ENCODE measurements around the gene WFS1.

WFS1 gene

GRCh38 chr4:6256141-6256540 is 13.5 kb upstream of the WFS1 start:
- TF ChIP-seq JUND (IDR thresholded peaks at IDR 0.05; ENCODE audit: low read depth): no peak
- in situ Hi-C loops (cut with HindIII; ENCODE audit: low pct_unique_long_range_greater_than_20kb, low sequenced_read_pairs): no loop called here
- no peak for DNase-seq (ENCODE audit: low read depth in 1 of 2, low spot score in 1 of 2)

GRCh38 chr4:6257247-6258025 is 12.2 kb upstream of the WFS1 start:
- in situ Hi-C loops (cut with HindIII; ENCODE audit: low pct_unique_long_range_greater_than_20kb, low sequenced_read_pairs): no loop called here
- TF ChIP-seq JUND (IDR thresholded peaks at IDR 0.05; ENCODE audit: low read depth): no peak
- no peak for DNase-seq (ENCODE audit: low read depth in 1 of 2, low spot score in 1 of 2)

- no peak for TF ChIP-seq JUND (IDR thresholded peaks at IDR 0.05; ENCODE audit: low read depth)
- DNase-seq (ENCODE audit: low read depth in 1 of 2, low spot score in 1 of 2): no peak
- in situ Hi-C loops (cut with HindIII; ENCODE audit: low pct_unique_long_range_greater_than_20kb, low sequenced_read_pairs): no loop called here
These were observed 11.7 kb upstream of the WFS1 start for GRCh38 chr4:6258026-6258360.

GRCh38 chr4:6258741-6259140 is 10.9 kb upstream of the WFS1 start:
- in situ Hi-C loops (cut with HindIII; ENCODE audit: low pct_unique_long_range_greater_than_20kb, low sequenced_read_pairs): no loop called here
- TF ChIP-seq JUND (IDR thresholded peaks at IDR 0.05; ENCODE audit: low read depth): no peak
- no peak for DNase-seq (ENCODE audit: low read depth in 1 of 2, low spot score in 1 of 2)

- in situ Hi-C loops (cut with HindIII; ENCODE audit: low pct_unique_long_range_greater_than_20kb, low sequenced_read_pairs): no loop called here
- no peak for DNase-seq (ENCODE audit: low read depth in 1 of 2, low spot score in 1 of 2)
- TF ChIP-seq JUND (IDR thresholded peaks at IDR 0.05; ENCODE audit: low read depth): no peak
These were observed 9.8 kb upstream of the WFS1 start for GRCh38 chr4:6259886-6260285.

GRCh38 chr4:6262176-6262575 is 7.5 kb upstream of the WFS1 start:
- DNase-seq (ENCODE audit: low read depth in 1 of 2, low spot score in 1 of 2): no peak
- no peak for TF ChIP-seq JUND (IDR thresholded peaks at IDR 0.05; ENCODE audit: low read depth)
- in situ Hi-C loops (cut with HindIII; ENCODE audit: low pct_unique_long_range_greater_than_20kb, low sequenced_read_pairs): no loop called here

- in situ Hi-C loops (cut with HindIII; ENCODE audit: low pct_unique_long_range_greater_than_20kb, low sequenced_read_pairs): no loop called here
- DNase-seq (ENCODE audit: low read depth in 1 of 2, low spot score in 1 of 2): no peak
- no peak for TF ChIP-seq JUND (IDR thresholded peaks at IDR 0.05; ENCODE audit: low read depth)
These were observed 6.7 kb upstream of the WFS1 start for GRCh38 chr4:6262847-6263487.

- TF ChIP-seq JUND (IDR thresholded peaks at IDR 0.05; ENCODE audit: low read depth): no peak
- no peak for DNase-seq (ENCODE audit: low read depth in 1 of 2, low spot score in 1 of 2)
- in situ Hi-C loops (cut with HindIII; ENCODE audit: low pct_unique_long_range_greater_than_20kb, low sequenced_read_pairs): no loop called here
These were observed 6.0 kb upstream of the WFS1 start for GRCh38 chr4:6263526-6264224.

- peak; percentile 53 to 77 for DNase-seq (ENCODE audit: low read depth in 1 of 2, low spot score in 1 of 2)
- in situ Hi-C loops (cut with HindIII; ENCODE audit: low pct_unique_long_range_greater_than_20kb, low sequenced_read_pairs): no loop called here
These were observed 5.5 kb upstream of the WFS1 start for GRCh38 chr4:6264225-6264540.

GRCh38 chr4:6265546-6265945 is 4.1 kb upstream of the WFS1 start:
- in situ Hi-C loops (cut with HindIII; ENCODE audit: low pct_unique_long_range_greater_than_20kb, low sequenced_read_pairs): no loop called here
- TF ChIP-seq JUND (IDR thresholded peaks at IDR 0.05; ENCODE audit: low read depth): no peak
- DNase-seq (ENCODE audit: low read depth in 1 of 2, low spot score in 1 of 2): no peak

More at GRCh38 chr4:6264225-6264540, 5.5 kb upstream of the WFS1 start:
- no peak for TF ChIP-seq JUND (IDR thresholded peaks at IDR 0.05; ENCODE audit: low read depth)

- in situ Hi-C loops (cut with HindIII; ENCODE audit: low pct_unique_long_range_greater_than_20kb, low sequenced_read_pairs): no loop called here
- no peak for TF ChIP-seq JUND (IDR thresholded peaks at IDR 0.05; ENCODE audit: low read depth)
- DNase-seq (ENCODE audit: low read depth in 1 of 2, low spot score in 1 of 2): no peak
These were observed 2.1 kb upstream of the WFS1 start for GRCh38 chr4:6267573-6267972.

GRCh38 chr4:6268650-6269615 is 717 bp upstream of the WFS1 start:
- no peak for TF ChIP-seq JUND (IDR thresholded peaks at IDR 0.05; ENCODE audit: low read depth)
- DNase-seq (ENCODE audit: low read depth in 1 of 2, low spot score in 1 of 2): no peak
- in situ Hi-C loops (cut with HindIII; ENCODE audit: low pct_unique_long_range_greater_than_20kb, low sequenced_read_pairs): no loop called here

All from T47D (cell line).